NB4 (cell line): ENCODE data around the gene CCT8L2.
"Not testable (repeated sequence)": the region's sequence is repeated elsewhere in the genome, so short reads cannot be mapped to it uniquely, and the experiment has no call there.

ENCODE experiments used
- DNase-seq: peaks from one replicate; pipeline ENCODE4 v3.0.0; 2010; ENCODE audit warnings: low read depth
- H3K4me3 ChIP-seq: one replicate; pipeline ENCODE4 v1.5.1; 2011; ENCODE audit warnings: mild to moderate bottlenecking, low read depth, low read length, moderate library complexity
- MYC ChIP-seq: IDR thresholded peaks from 2 replicates; pipeline ENCODE4 v1.6.1; 2011; ENCODE audit warnings: low read depth, low read length
- POLR2A ChIP-seq: IDR thresholded peaks from 2 replicates; pipeline ENCODE4 v1.6.1; 2011; ENCODE audit warnings: mild to moderate bottlenecking; ENCODE audit not compliant: insufficient read length; ENCODE audit errors: extremely low read depth
- TF ChIP-seq, protein P1 (sequence below): IDR thresholded peaks from one replicate; pipeline ENCODE4 v1.5.1; 2012; ENCODE audit warnings: low read depth, low read length
- TF ChIP-seq, protein P2 (sequence below): IDR thresholded peaks from 2 replicates; pipeline ENCODE4 v1.6.1; 2011; ENCODE audit warnings: low read depth, low read length

CCT8L2 gene

DNA sequence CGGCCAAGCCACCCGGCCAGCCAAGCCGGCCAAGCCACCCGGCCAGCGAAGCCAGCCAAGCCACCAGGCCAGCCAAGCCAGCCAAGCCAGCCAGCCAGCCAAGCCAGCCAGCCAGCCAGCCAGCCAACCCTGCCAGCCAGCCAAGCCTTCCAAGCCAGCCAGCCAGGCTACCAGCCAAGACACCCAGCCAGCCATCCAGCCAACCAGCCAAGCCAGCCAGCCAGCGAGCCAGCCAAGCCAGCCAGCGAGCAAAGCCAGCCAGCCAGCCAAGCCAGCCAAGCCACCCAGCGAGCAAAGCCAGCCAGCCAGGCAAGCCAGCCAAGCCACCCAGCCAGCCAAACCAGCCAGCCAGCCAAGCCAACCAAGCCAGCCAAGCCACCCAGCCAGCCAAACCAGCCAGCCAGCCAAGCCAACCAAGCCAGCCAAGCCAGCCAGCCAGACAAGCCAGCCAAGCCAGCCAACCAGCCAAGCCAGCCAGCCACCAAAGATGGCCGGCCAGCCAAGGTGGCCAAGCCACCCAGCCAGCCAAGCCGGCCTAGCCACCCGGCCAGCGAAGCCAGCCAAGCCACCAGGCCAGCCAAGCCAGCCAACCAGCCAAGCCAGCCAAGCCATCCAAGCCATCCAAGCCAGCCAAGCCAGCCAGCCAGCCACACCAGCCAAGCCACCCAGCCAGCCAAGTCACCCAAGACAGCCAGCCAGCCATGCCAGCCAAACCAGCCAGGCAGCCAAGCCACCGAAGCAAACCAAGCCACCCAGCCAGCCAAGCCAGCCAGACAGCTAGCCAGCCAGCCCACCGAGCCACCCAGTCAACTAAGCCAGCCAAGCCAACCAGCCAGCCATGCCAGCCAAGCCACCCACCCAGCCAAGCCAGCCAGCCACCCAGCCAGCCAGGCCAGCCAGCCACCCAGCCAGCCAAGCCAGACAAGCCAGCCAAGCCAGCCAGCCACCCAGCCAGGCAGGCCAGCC, 28.8 kb downstream of the CCT8L2 start:
- H3K4me3 ChIP-seq: no peak overlapping the region
- DNase-seq: no peak
- no peak for TF ChIP-seq MYC

DNA sequence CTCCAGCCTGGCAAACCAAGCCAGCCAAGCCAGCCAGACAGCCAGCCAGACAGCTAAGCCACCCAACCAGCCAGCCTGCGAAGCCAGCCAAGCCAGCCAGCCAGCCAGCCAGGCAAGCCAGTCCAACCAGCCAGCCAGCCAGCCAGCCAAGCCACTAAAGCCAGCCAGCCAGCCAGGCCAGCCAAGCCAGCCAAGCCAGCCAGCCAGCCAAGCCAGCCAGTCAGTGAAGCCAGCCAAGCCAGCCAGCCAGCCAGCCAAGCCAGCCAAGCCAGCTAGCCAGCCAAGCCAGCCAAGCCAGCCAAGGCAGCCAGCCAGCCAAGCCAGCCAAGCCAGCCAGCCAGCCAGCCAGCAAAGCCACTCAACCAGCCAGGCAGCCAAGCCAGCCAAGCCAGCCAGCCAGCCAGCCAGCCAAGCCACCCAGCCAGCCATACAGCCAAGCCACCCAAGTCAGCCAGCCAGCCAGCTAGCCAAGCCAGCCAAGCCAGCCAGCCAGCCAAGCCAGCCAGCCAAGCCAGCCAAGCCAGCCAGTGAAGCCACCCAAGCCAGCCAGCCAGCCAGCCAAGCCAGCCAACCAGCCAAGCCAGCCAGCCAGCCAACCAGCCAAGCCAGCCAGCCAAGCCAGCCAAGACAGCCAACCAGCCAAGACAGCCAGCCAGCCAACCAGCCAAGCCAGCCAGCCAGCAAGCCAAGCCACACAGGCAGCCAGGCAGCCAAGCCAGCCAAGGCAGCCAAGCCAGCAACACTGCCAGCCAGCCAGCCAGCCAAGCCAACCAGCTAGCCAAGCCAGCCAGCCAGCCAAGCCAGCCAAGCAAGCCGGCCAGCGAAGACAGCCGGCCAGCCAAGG, 29.7 kb downstream of the CCT8L2 start:
- TF ChIP-seq, protein P1, sequence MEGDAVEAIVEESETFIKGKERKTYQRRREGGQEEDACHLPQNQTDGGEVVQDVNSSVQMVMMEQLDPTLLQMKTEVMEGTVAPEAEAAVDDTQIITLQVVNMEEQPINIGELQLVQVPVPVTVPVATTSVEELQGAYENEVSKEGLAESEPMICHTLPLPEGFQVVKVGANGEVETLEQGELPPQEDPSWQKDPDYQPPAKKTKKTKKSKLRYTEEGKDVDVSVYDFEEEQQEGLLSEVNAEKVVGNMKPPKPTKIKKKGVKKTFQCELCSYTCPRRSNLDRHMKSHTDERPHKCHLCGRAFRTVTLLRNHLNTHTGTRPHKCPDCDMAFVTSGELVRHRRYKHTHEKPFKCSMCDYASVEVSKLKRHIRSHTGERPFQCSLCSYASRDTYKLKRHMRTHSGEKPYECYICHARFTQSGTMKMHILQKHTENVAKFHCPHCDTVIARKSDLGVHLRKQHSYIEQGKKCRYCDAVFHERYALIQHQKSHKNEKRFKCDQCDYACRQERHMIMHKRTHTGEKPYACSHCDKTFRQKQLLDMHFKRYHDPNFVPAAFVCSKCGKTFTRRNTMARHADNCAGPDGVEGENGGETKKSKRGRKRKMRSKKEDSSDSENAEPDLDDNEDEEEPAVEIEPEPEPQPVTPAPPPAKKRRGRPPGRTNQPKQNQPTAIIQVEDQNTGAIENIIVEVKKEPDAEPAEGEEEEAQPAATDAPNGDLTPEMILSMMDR: no peak
- TF ChIP-seq POLR2A (no peak), MYC (no peak)
- TF ChIP-seq, protein P2, sequence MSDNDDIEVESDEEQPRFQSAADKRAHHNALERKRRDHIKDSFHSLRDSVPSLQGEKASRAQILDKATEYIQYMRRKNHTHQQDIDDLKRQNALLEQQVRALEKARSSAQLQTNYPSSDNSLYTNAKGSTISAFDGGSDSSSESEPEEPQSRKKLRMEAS: no peak
- no peak overlapping the region for H3K4me3 ChIP-seq
- no peak for DNase-seq

DNA sequence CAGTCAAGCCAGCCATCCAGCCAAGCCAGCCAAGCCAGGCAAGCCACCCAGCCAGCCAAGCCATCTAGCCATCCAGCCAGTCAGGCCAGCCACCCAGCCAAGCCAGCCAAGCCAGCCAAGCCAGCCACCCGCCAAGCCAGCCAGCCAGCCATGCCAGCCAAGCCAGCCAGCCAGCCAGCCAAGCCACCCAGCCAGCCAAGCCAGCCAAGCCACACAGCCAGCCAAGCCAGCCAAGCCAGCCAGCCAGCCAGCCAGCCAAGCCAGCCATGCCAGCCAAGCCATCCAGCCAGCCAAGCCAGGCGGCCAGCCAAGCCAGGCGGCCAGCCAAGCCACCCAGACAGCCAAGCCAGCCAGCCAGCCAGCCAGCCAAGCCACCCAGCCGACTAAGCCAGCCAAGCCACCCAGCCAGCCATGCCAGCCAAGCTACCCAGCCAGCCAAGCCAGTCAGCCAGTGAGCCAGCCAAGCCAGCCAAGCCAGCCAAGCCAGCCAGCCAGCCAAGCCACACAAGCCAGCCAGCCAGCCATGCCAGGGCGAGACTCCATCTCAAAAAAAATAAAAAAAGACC, 31.4 kb downstream of the CCT8L2 start:
- H3K4me3 ChIP-seq, DNase-seq: not testable (repeated sequence)

DNA sequence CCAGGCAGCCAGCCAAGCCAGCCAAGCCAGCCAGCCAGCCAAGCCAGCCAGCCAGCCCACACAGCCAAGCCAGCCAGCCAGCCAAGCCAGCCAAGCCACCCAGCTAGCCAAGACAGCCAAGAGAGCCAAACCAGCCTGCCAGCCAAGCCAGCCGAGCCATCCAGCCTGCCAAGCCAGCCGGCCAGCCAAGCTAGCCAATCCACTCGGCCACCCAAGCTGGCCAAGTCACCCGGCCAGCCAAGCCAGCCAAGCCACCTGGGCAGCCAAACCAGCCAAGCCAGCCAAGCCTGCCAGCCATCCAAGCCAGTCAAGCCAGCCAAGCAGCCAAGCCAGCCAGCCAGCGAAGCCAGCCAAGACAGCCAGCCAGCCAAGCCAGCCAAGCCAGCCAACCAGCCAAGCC, 32.0 kb downstream of the CCT8L2 start:
- not testable (repeated sequence) for DNase-seq, H3K4me3 ChIP-seq

DNA sequence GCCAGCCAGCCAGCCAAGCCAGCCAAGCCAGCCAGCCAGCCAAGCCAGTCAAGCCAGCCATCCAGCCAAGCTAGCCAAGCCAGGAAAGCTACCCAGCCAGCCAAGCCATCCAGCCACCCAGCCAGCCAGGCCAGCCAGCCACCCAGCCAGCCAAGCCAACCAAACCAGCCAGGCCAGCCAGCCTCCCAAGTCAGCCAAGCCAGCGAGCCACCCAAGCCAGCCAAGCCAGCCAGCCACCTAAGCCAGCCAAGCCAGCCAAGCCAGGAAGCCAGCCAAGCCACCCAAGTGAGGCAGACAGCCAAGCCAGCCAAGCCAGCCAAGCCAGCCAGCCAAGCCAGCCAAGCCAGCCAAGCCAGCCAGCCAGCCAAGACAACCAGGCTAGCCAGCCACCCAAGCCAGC, 32.6 kb downstream of the CCT8L2 start:
- not testable (repeated sequence) for H3K4me3 ChIP-seq, DNase-seq

DNA sequence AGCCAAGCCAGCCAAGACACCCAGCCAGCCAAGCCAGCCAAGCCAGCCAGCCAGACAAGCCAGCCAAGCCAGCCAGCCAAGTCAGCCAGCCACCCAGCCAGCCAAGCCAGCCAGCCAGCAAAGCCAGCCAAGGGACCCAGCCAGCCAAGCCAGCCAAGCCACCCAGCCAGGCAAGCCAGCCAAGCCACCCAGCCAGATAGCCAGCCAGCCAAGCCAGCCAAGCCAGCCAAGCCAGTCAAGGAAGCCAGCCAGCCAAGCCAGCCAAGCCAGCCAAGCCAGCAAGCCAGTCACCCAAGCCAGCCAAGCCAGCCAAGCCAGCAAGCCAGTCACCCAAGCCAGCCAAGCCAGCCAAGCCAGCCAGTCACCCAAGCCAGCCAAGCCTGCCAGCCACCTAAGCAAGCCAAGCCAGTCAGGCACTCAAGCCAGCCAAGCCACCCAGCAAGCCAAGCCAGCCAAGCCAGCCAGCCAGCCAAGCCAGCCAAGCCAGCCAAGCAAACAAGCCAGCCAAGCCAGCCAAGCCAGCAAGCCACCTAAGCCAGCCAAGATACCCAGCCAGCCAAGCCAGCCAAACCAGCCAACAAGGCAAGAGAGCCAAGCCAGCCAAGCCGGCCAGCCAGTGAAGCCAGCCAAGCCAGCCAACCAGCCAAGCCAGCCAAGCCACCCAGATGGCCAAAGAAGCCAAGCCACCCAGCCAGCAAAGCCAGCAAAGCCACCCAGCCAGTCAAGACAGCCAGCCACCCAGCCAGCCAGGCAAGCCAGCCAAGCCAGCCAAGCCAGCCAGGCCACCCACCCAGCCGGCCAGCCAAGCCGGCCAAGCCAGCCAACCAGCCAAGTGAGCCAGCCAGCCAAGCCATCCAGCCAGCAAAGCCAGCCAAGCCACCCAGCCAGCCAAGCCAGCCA, 33.3 kb downstream of the CCT8L2 start:
- TF ChIP-seq MYC (no peak), POLR2A (no peak)
- TF ChIP-seq, protein P1: no peak
- TF ChIP-seq, protein P2: no peak
- H3K4me3 ChIP-seq: no peak overlapping the region
- DNase-seq: no peak

DNA sequence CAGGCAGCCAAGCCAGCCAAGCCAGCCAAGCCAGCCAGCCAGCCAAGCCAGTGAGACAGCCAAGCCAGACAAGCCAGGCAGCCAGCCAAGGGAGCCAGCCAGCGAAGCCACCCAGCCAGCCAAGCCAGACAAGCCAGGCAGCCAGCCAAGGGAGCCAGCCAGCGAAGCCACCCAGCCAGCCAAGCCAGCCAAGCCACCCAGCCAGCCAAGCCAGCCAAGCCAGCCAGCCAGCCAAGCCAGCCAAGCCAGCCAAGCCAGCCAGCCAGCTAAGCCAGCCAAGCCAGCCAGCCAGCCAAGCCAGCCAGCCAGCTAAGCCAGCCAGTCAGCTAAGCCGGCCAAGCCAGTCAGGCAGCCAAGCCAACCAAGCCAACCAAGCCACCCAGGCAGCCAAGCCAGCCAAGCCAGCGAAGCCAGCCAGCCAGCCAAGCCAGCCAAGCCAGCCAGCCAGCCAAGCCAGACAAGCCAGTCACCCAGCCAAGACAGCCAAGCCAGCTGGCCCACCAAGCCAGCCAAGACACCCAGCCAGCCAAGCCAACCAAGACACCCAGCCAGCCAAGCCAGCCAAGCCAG, 34.1 kb downstream of the CCT8L2 start:
- H3K4me3 ChIP-seq, DNase-seq: not testable (repeated sequence)

DNA sequence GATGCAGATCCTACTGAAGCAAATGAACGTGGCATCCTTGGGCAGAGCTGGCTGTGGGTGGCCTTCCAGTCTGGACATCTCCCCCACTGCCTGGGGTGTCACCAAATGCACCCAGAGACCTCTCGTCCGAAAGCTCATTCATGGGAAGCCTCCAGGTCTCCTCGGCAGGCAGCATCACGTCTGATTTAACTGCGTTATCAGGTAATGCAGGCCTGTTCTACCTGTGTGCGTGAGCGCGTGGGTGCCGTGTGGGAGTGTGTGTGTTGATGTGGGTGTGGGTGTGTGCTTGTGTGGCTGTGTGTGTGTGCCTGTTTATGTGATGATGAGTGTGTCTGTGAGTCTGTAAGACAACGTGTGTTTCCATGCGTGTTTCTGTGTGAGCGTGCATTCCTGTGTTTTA, 35.1 kb downstream of the CCT8L2 start:
- DNase-seq, H3K4me3 ChIP-seq: not testable (repeated sequence)

DNA sequence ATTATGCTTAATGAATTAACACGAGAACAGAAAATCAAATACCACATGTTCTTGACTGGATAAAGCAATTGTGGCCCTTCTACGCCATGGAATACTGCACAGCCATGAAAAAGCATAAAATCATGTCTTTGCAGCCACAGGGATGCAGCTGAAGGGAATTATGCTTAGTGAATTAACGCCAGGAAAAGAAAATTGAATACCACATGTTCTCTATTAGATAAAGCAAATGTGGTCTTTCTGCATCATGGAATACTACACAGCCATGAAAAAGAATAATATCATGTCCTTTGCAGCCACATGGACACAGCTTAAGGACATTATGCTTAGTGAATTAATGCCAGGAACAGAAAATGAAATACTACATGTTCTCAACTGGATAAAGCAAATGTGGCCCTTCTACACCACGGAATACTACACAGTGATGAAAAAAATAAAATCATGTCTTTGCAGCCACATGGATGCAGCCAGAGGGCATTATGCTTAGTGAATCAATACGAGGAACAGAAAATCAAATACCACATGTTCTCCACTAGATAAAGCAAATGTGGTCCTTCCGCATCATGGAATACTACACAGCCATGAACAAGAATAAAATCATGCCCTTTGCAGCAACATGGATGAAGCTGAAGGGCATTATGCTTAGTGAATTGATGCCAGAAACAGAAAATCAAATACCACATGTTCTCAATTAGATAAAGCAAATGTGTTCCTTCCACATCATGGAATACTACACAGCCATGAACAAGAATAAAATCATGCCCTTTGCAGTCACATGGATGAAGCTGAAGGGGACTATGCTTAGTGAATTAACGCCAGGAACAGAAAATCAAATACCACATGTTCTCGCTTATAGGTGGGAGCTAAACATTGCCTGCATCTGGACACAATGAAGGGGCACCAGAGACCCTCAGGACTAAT, 37.3 kb downstream of the CCT8L2 start:
- not testable (repeated sequence) for DNase-seq, H3K4me3 ChIP-seq

DNA sequence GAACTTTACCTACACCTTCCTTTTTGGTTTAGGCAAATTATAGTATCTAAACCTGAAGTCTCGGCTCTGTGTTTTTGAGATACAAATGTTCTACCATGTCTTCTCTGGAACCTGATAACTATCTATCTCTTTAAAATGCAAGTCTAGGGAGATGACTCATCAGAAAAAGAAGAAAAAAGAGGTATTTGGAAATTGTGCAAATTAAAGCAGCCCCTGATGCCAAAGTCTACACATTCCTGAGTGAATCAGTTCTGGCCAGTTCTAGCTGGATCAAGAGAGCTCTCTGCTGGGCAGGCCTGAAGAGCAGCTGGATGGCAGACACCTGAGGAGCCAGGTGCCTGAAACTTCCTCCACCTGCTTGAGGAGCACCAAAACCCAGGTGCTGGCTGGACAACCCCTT, 49.3 kb downstream of the CCT8L2 start:
- not testable (repeated sequence) for H3K4me3 ChIP-seq, DNase-seq
